Endothelial cell of umbilical vein (primary cell): Measurements from ENCODE around the gene RAB1A. TPM values are rescaled to one million over a fixed set of nuclear protein-coding genes. Genes with fewer than 3 reads are reported as not detected.

Source experiments
- BruUV-seq: library from RNA; stranded (reverse); fragments of 400-500 nt; replicated peaks from 2 replicates; lab custom pipeline; 2021; lab: Mats Ljungman, UMichigan
- CTCF ChIA-PET: fragments of 300-600, 350-600 bp; sonication (Branson Sonifier 250); formaldehyde crosslinking; loops from one replicate; lab custom pipeline; 2021; ENCODE audit warnings: antibody characterized with exemption, inconsistent platforms; lab: Charles Lee
- POLR2A ChIA-PET: fragments of 300-600, 350-600 bp; sonication (Branson Sonifier 250); formaldehyde crosslinking; loops from one replicate; lab custom pipeline; 2021; ENCODE audit warnings: antibody characterized with exemption, inconsistent platforms; lab: Charles Lee
- DNase-seq: peaks from one replicate; pipeline ENCODE4 v3.0.0-alpha.2; 2011; ENCODE audit warnings: low read depth, low spot score
- FAIRE-seq: peaks from 2 replicates; lab custom pipeline; 2011; peaks lifted over from hg19 to GRCh38; lab: Jason Lieb, UNC
- H2AFZ ChIP-seq: 2 replicates; pipeline ENCODE4 v1.6.0; 2012; ENCODE audit warnings: low read depth, low read length, control low read depth, inconsistent platforms
- H3K27ac ChIP-seq: 2 replicates; pipeline ENCODE4 v1.5.1; 2011; ENCODE audit warnings: low read depth, mild to moderate bottlenecking, control low read depth, low read length, moderate library complexity; ENCODE audit not compliant: insufficient read depth
- H3K27me3 ChIP-seq, 2 experiments: 2 replicates each; pipeline versions ENCODE4 v1.6.0 to v1.6.1; 2011; ENCODE audit warnings: low read length in 2 of 2, mixed read lengths in 1 of 2; ENCODE audit not compliant: control insufficient read depth in 2 of 2, insufficient read depth in 2 of 2
- H3K36me3 ChIP-seq, 2 experiments: 2 replicates in 1 of 2; 3 replicates in 1 of 2; pipeline ENCODE4 v1.5.1; 2011; ENCODE audit warnings: low read length in 2 of 2, mild to moderate bottlenecking in 1 of 2, moderate library complexity in 1 of 2; ENCODE audit not compliant: control insufficient read depth in 2 of 2, insufficient read depth in 2 of 2; ENCODE audit errors: extremely low read depth in 1 of 2
- H3K4me1 ChIP-seq: 3 replicates; pipeline ENCODE4 v1.5.1; 2011; ENCODE audit warnings: mild to moderate bottlenecking, low read length; ENCODE audit not compliant: control insufficient read depth, insufficient read depth; ENCODE audit errors: extremely low read depth
- H3K4me2 ChIP-seq: 2 replicates; pipeline ENCODE4 v1.6.1; 2011; ENCODE audit warnings: low read length, control low read depth, mixed read lengths; ENCODE audit not compliant: insufficient read depth
- H3K4me3 ChIP-seq, 3 experiments: fragments of 200-600 bp in 1 of 3; sonication (generic), shearing (Covaris generic) in 1 of 3; replicated peaks in 1 of 3; 2 replicates each; pipeline ENCODE4 v1.5.1; 2011 to 2016; ENCODE audit warnings: control low read depth in 3 of 3, low read length in 3 of 3, mild to moderate bottlenecking in 2 of 3, inconsistent platforms in 1 of 3, low read depth in 1 of 3, moderate library complexity in 1 of 3; ENCODE audit not compliant: insufficient read depth in 1 of 3
- H3K79me2 ChIP-seq: 2 replicates; pipeline ENCODE4 v1.6.0; 2012; ENCODE audit warnings: low read length, inconsistent platforms; ENCODE audit not compliant: control insufficient read depth, insufficient read depth
- H3K9ac ChIP-seq: replicated peaks from 2 replicates; pipeline ENCODE3; 2011; ENCODE audit warnings: low read length, control low read depth; ENCODE audit not compliant: insufficient read depth; ENCODE audit errors: extremely low read depth
- H3K9me1 ChIP-seq: replicated peaks from 3 replicates; pipeline ENCODE4 v1.6.0; 2011; ENCODE audit warnings: mild to moderate bottlenecking, low read length; ENCODE audit not compliant: control insufficient read depth, insufficient read depth; ENCODE audit errors: extremely low read depth
- H3K9me3 ChIP-seq: replicated peaks from 2 replicates; pipeline ENCODE4 v1.5.1; 2012; ENCODE audit warnings: low read length, inconsistent platforms; ENCODE audit not compliant: control insufficient read depth, insufficient read depth
- H4K20me1 ChIP-seq: replicated peaks from 2 replicates; pipeline ENCODE3; 2011; ENCODE audit warnings: mild to moderate bottlenecking, low read length; ENCODE audit not compliant: control insufficient read depth, insufficient read depth; ENCODE audit errors: extremely low read depth
- CTCF ChIP-seq, 2 donors: IDR thresholded peaks; 1 replicate in 1 of 2; 2 replicates in 1 of 2; pipeline ENCODE4 v1.5.1; 2011; ENCODE audit warnings: low read length in 2 of 2, mild to moderate bottlenecking in 2 of 2, moderate library complexity in 2 of 2, control low read depth in 1 of 2, inconsistent platforms in 1 of 2, low read depth in 1 of 2; ENCODE audit not compliant: insufficient read depth in 1 of 2; ENCODE audit errors: extremely low read depth in 1 of 2
- FOS ChIP-seq: IDR thresholded peaks from 2 replicates; pipeline ENCODE4 v1.6.1; 2011; ENCODE audit warnings: mild to moderate bottlenecking, low read length, moderate library complexity, borderline replicate concordance; ENCODE audit not compliant: insufficient read depth
- JUN ChIP-seq: IDR thresholded peaks from 2 replicates; pipeline ENCODE4 v1.6.1; 2011; ENCODE audit warnings: borderline replicate concordance, low read depth; ENCODE audit not compliant: insufficient read length, insufficient read depth
- POLR2A ChIP-seq: IDR thresholded peaks from 2 replicates; pipeline ENCODE4 v1.6.1; 2012; ENCODE audit warnings: low read depth, mild to moderate bottlenecking, control low read depth, low read length
- POLR2AphosphoS5 ChIP-seq: IDR thresholded peaks from 2 replicates; pipeline ENCODE4 v1.6.1; 2012; ENCODE audit warnings: low read depth, mild to moderate bottlenecking, control low read depth, low read length, moderate library complexity; ENCODE audit not compliant: insufficient read depth
- dilution Hi-C: fragments of 300-500 bp; cut with MboI; formaldehyde crosslinking; loops from one replicate; pipeline ENCODE4 v1.15.0; 2019; ENCODE audit warnings: low sequenced_read_pairs; ENCODE audit not compliant: extremely low pct_ligation_motif_present
- intact Hi-C: fragments of 100-400 bp; cut with micrococcal nuclease; formaldehyde crosslinking; loops from one replicate; pipeline ENCODE4 v1.10.0; 2022
- polyA plus RNA-seq, 4 experiments: library from polyadenylated mRNA; depleted of rRNA in 3 of 4; stranded (reverse) in 3 of 4; unstranded in 1 of 4; fragments of >200 nt; gene quantifications; 2 replicates each; pipeline versions ENCODE4 v1.2.1 to v1.2.3, GENCODE V29; 2011 to 2012; ENCODE audit warnings: missing spikeins in 1 of 4
- total RNA-seq: library from RNA; stranded (reverse); gene quantifications from 2 replicates; pipeline ENCODE4 v1.2.3, GENCODE V29; 2021

Gene RAB1A
- total and polyA plus RNA-seq, 2 donors (not counting 3 experiments of a cell fraction or from before 2014, with no cell fraction given): 121 to 176 TPM

- Histone ChIP-seq H3K27me3 (no peaks in the 10 kb centered on the region), H3K9me1 (peaks cover 2% of the 10 kb centered on the region), H3K4me2 (peak overlapping the region; percentile 71), H3K27ac (peak overlapping the region; percentile 68), H3K36me3 (no peaks in the 10 kb centered on the region), H3K4me3 (peak overlapping the region in 1 of 3 experiments; percentile 5), H3K79me2 (peaks cover 35% of the 10 kb centered on the region), H3K4me1 (peaks cover 34% of the 10 kb centered on the region), H4K20me1 (no peaks in the 10 kb centered on the region), H3K9me3 (no peaks in the 10 kb centered on the region), H3K9ac (no peak overlapping the region), H2AFZ (no peak overlapping the region)
- POLR2A ChIA-PET: interaction anchor here (1.1 kb wide), 1 partner anchor 22 kb away, joined by 10 read pairs; no protein-coding TSS in a partner anchor
- FAIRE-seq (peak; percentile 96), DNase-seq (peak; percentile 89)
- intact Hi-C loops (loop anchor here (5.0 kb wide), 1 partner anchor 168 kb away; the partner anchor contains the start of gene ACTR2), dilution Hi-C loops (no loop called here)
- TF ChIP-seq JUN (peak; percentile 25), POLR2AphosphoS5 (peak; percentile 32), POLR2A (no peak)
- CTCF ChIA-PET: interaction anchor here (0.6 to 2.1 kb wide), 5 partner anchors 22 to 141 kb away, joined by 3 to 9 read pairs (median 7); partner anchors contain the start of gene RAB1A
- BruUV-seq: no TSS peak
Measured at GRCh38 chr2:65059071-65059470, 70.8 kb downstream of the RAB1A start.

DNA sequence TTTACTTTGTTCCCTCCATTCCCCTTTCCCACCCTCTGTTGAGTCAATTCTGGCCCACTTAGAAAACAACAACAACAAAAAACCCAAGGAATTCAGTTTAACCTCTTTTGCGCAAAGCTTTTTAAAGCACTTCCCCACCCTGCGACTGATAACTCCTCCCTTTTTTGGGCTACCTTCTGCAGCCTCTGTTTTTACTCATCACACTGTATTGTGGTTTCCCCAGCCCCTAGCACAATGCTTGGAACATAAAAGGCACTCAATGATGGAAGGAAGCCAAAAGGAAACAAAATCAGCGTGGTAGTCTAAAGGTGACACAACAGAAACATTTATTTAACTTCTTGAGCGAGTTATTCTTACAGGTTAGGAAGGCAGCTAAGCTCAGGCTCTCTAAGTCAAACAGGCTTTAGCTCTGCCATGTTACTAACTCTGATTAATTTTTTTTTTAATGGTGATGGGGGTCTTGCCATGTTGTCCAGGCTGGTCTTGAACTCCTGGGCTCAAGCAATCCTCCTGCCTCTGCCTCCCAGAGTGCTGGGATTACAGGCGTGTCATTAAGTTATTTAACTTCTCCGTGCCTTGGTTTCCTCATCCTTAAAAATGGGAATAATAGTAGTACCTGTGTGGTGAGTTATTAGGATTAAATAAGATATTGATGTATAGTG is 72.4 kb downstream of the RAB1A start:
- FAIRE-seq: peak; percentile 92
- Histone ChIP-seq H3K4me2 (peak overlapping the region; percentile 98), H3K9ac (peak overlapping the region; percentile 83), H4K20me1 (no peaks in the 10 kb centered on the region), H3K4me1 (peaks cover 33% of the 10 kb centered on the region), H3K36me3 (no peaks in the 10 kb centered on the region), H3K9me1 (peaks cover 2% of the 10 kb centered on the region), H2AFZ (peak overlapping the region; percentile 22), H3K27ac (peak overlapping the region; percentile 81), H3K9me3 (no peaks in the 10 kb centered on the region), H3K79me2 (peaks cover 24% of the 10 kb centered on the region), H3K4me3 (peak overlapping the region; percentile 1 to 96 (median 74)), H3K27me3 (no peaks in the 10 kb centered on the region)
- ChIA-PET CTCF (interaction anchor here (0.8 to 1.8 kb wide), 7 partner anchors 10 to 140 kb away, joined by 3 to 9 read pairs (median 3); no protein-coding TSS in a partner anchor), POLR2A (no interaction called here)
- intact Hi-C loops (loop anchor here (1.0 to 5.0 kb wide), 3 partner anchors 73 to 375 kb away; partner anchors contain the start of genes ACTR2, RAB1A and SPRED2), dilution Hi-C loops (no loop called here)
- DNase-seq: peak; percentile 89
- TF ChIP-seq CTCF (IDR thresholded peaks at IDR 0.05; ENCODE audit: extremely low read depth in 1 of 2, insufficient read depth in 1 of 2, low read depth in 1 of 2, low read length in 2 of 2) (no peak), FOS (no peak)
- TSS peak; percentile 35 for BruUV-seq
